OCI-LY1 (cell line): Measurements from ENCODE around the gene STEAP1B.
A peak's percentile ranks its signal among the peaks of the same experiment; 100 is the strongest.

Experiments
- H2AFZ ChIP-seq: fragments of 200-600 bp; sonication (generic), shearing (Covaris generic); 2 replicates; pipeline ENCODE4 v1.6.0; 2014; ENCODE audit warnings: antibody characterized with exemption, mild to moderate bottlenecking, low read length
- H3F3A ChIP-seq: fragments of 200-600 bp; sonication (generic), shearing (Covaris generic); 2 replicates; pipeline ENCODE4 v1.6.0; 2014; ENCODE audit warnings: mild to moderate bottlenecking, antibody characterized with exemption, low read length, moderate library complexity; ENCODE audit not compliant: insufficient read depth
- H3K27ac ChIP-seq: fragments of 200-600 bp; sonication (generic); 2 replicates; pipeline ENCODE4 v1.5.1; 2014; ENCODE audit warnings: low read length, mixed run types, mild to moderate bottlenecking, low read depth; ENCODE audit not compliant: poor library complexity, severe bottlenecking
- H3K27me3 ChIP-seq: fragments of 200-600 bp; sonication (generic); 2 replicates; pipeline ENCODE4 v1.6.0; 2014; ENCODE audit warnings: antibody characterized with exemption, mild to moderate bottlenecking, low read length, moderate library complexity; ENCODE audit not compliant: insufficient read depth
- H3K36me3 ChIP-seq: fragments of 200-600 bp; sonication (generic); 2 replicates; pipeline ENCODE4 v1.6.1; 2014; ENCODE audit warnings: mild to moderate bottlenecking, antibody characterized with exemption, low read length, moderate library complexity, mixed read lengths; ENCODE audit not compliant: insufficient read depth
- H3K4me1 ChIP-seq: fragments of 200-600 bp; sonication (generic); 2 replicates; pipeline ENCODE4 v1.5.1; 2014; ENCODE audit warnings: mild to moderate bottlenecking, low read length, moderate library complexity; ENCODE audit not compliant: insufficient read depth, severe bottlenecking
- H3K4me2 ChIP-seq: fragments of 200-600 bp; sonication (generic), shearing (Covaris generic); 2 replicates; pipeline ENCODE4 v1.6.1; 2014; ENCODE audit warnings: low read length
- H3K4me3 ChIP-seq: fragments of 200-600 bp; sonication (generic); 2 replicates; pipeline ENCODE4 v1.5.1; 2014; ENCODE audit warnings: low read length, low read depth, mild to moderate bottlenecking, mixed read lengths; ENCODE audit not compliant: poor library complexity, severe bottlenecking
- H3K79me2 ChIP-seq: fragments of 200-600 bp; shearing (Covaris generic); 2 replicates; pipeline ENCODE4 v1.6.1; 2016; ENCODE audit warnings: mixed run types, low read length, mixed read lengths; ENCODE audit not compliant: insufficient read depth
- H3K9ac ChIP-seq: fragments of 200-600 bp; sonication (generic), shearing (Covaris generic); 2 replicates; pipeline ENCODE4 v1.6.1; 2014; ENCODE audit warnings: mild to moderate bottlenecking, low read length, mixed read lengths
- H3K9me2 ChIP-seq: fragments of 200-600 bp; sonication (generic), shearing (Covaris generic); 2 replicates; pipeline ENCODE4 v1.6.1; 2014; ENCODE audit warnings: low read depth, mild to moderate bottlenecking, low read length, mixed read lengths
- H3K9me3 ChIP-seq: fragments of 200-600 bp; shearing (Covaris generic); 2 replicates; pipeline ENCODE4 v1.6.1; 2014; ENCODE audit warnings: low read length, mixed read lengths
- H4K20me1 ChIP-seq: fragments of 200-600 bp; sonication (generic), shearing (Covaris generic); 2 replicates; pipeline ENCODE4 v1.6.0; 2016; ENCODE audit warnings: mild to moderate bottlenecking, low read length; ENCODE audit not compliant: insufficient read depth
- CTCF ChIP-seq: fragments of 200-600 bp; sonication (generic), shearing (Covaris generic); IDR thresholded peaks from 2 replicates; pipeline ENCODE4 v1.5.1; 2017; ENCODE audit warnings: mild to moderate bottlenecking, antibody characterized with exemption, low read length, moderate library complexity, mixed read lengths
- EZH2 ChIP-seq: fragments of 200-600 bp; sonication (generic), shearing (Covaris generic); IDR thresholded peaks from 2 replicates; pipeline ENCODE4 v1.8.0; 2017; ENCODE audit warnings: borderline replicate concordance, mixed run types, mild to moderate bottlenecking, antibody characterized with exemption, low read length, moderate library complexity, mixed read lengths

STEAP1B gene

GRCh38 chr7:22427104-22427503, 72.9 kb downstream of the STEAP1B start:
- no peaks in the 10 kb centered on the region for H3K27me3 ChIP-seq
- H3K9me3 ChIP-seq = no peaks in the 10 kb centered on the region
- no peak overlapping the region for H3K4me2 ChIP-seq
- H3K36me3 ChIP-seq = no peaks in the 10 kb centered on the region
- H3K9me2 ChIP-seq = no peaks in the 10 kb centered on the region
- H3K79me2 ChIP-seq = no peaks in the 10 kb centered on the region
- H3K4me3 ChIP-seq = no peak overlapping the region
- H3F3A ChIP-seq = no peaks in the 10 kb centered on the region
- no peak overlapping the region for H3K9ac ChIP-seq
- TF ChIP-seq CTCF (no peak), EZH2 (no peak)
- H4K20me1 ChIP-seq = no peaks in the 10 kb centered on the region
- H3K4me1 ChIP-seq = peaks cover 75% of the 10 kb centered on the region
- H2AFZ ChIP-seq = no peak overlapping the region
- H3K27ac ChIP-seq = peak overlapping the region; percentile 72

GRCh38 chr7:22426463-22427094, 73.4 kb downstream of the STEAP1B start:
- no peak overlapping the region for H3K9ac ChIP-seq
- H3K4me3 ChIP-seq = no peak overlapping the region
- H3K27ac ChIP-seq = peak overlapping the region; percentile 72
- no peaks in the 10 kb centered on the region for H3K79me2 ChIP-seq
- TF ChIP-seq EZH2 (no peak), CTCF (no peak)
- peaks cover 79% of the 10 kb centered on the region for H3K4me1 ChIP-seq
- H2AFZ ChIP-seq = peak overlapping the region; percentile 96; the same call in 1 of the 2 replicates
- H3F3A ChIP-seq = no peaks in the 10 kb centered on the region
- no peaks in the 10 kb centered on the region for H3K9me3 ChIP-seq
- H3K4me2 ChIP-seq = no peak overlapping the region
- H3K36me3 ChIP-seq = no peaks in the 10 kb centered on the region
- H3K9me2 ChIP-seq = no peaks in the 10 kb centered on the region
- no peaks in the 10 kb centered on the region for H3K27me3 ChIP-seq
- no peaks in the 10 kb centered on the region for H4K20me1 ChIP-seq

- no peaks in the 10 kb centered on the region for H3K9me2 ChIP-seq
- H3K4me3 ChIP-seq = no peak overlapping the region
- no peaks in the 10 kb centered on the region for H3K27me3 ChIP-seq
- H3K9me3 ChIP-seq = no peaks in the 10 kb centered on the region
- H3K9ac ChIP-seq = 0 out of 2 replicates have a peak overlapping the region, but pooled peaks have one; percentile 8
- H4K20me1 ChIP-seq = no peaks in the 10 kb centered on the region
- no peak for TF ChIP-seq EZH2
- TF ChIP-seq CTCF = no peak
- peak overlapping the region; percentile 12; the same call in 1 of the 2 replicates for H3K4me2 ChIP-seq
- no peaks in the 10 kb centered on the region for H3K79me2 ChIP-seq
- peaks cover 73% of the 10 kb centered on the region for H3K4me1 ChIP-seq
- H3K27ac ChIP-seq = peak overlapping the region; percentile 72
- H2AFZ ChIP-seq = peak overlapping the region; percentile 96
- H3K36me3 ChIP-seq = no peaks in the 10 kb centered on the region
- H3F3A ChIP-seq = no peaks in the 10 kb centered on the region
Observed at GRCh38 chr7:22425361-22425760, 74.6 kb downstream of the STEAP1B start.
